ENCODE data around the gene DYRK1B.

DNA sequence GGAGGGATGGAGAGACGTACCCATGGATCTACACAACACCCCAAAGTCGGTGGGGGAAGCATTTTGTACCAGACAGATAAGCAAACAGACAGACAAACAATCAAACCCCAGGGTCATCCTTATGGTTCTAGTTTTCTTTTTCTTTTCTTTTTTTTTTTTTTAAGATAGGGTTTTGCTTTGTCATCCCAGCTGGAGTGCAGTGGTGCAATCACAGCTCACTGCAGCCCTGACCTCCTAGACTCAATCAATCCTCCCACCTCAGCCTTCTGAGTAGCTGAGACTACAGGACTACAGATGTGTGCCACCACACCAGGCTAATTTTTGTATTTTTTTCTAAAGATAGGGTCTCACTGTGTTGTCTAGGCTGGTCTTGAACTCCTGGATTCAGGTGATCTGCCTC, 30.2 kb upstream of the DYRK1B start:
- TF ChIP-seq CTCF (conservative IDR thresholded peaks at IDR 0.05; ENCODE audit: low read depth, low read length) (no peak), EZH2 (IDR thresholded peaks at IDR 0.05; ENCODE audit: borderline replicate concordance, low read depth, low read length, poor library complexity, severe bottlenecking) (no peak)

Data from A673 (cell line).